Skeletal muscle satellite cell (primary cell): ENCODE results near the gene MAML2.
"Not testable (repeated sequence)": the region's sequence is repeated elsewhere in the genome, so short reads cannot be mapped to it uniquely, and the experiment has no call there.

Experiments used
- H3K27me3 ChIP-seq: 2 replicates; pipeline ENCODE4 v1.7.0; 2013; ENCODE audit warnings: low read length; ENCODE audit not compliant: control insufficient read depth, insufficient read depth
- H3K36me3 ChIP-seq: 2 replicates; pipeline ENCODE4 v1.7.0; 2013; ENCODE audit warnings: mild to moderate bottlenecking, control low read depth, low read length; ENCODE audit not compliant: insufficient read depth
- H3K4me1 ChIP-seq: 2 replicates; pipeline ENCODE4 v1.7.0; 2013; ENCODE audit warnings: low read length; ENCODE audit not compliant: control insufficient read depth, insufficient read depth
- H3K4me2 ChIP-seq: 2 replicates; pipeline ENCODE4 v1.7.0; 2013; ENCODE audit warnings: mild to moderate bottlenecking, low read length
- H3K4me3 ChIP-seq: 2 replicates; pipeline ENCODE4 v1.7.0; 2013; ENCODE audit warnings: low read length
- H3K9ac ChIP-seq: 2 replicates; pipeline ENCODE4 v1.7.0; 2013; ENCODE audit warnings: mild to moderate bottlenecking, low read depth, low read length, moderate library complexity
- H3K9me3 ChIP-seq: replicated peaks from 2 replicates; pipeline ENCODE4 v1.7.0; 2013; ENCODE audit warnings: mild to moderate bottlenecking, control low read depth, low read length

Gene MAML2

GRCh38 chr11:96275801-96276594, 67.0 kb downstream of the MAML2 start:
- H3K9me3 ChIP-seq: no peaks in the 10 kb centered on the region
- no peaks in the 10 kb centered on the region for H3K27me3 ChIP-seq
- peaks cover 14% of the 10 kb centered on the region for H3K36me3 ChIP-seq
- H3K4me1 ChIP-seq: peaks cover 40% of the 10 kb centered on the region
- H3K9ac ChIP-seq: no peak overlapping the region
- H3K4me2 ChIP-seq: no peak overlapping the region
- no peak overlapping the region for H3K4me3 ChIP-seq

GRCh38 chr11:96273507-96273906, 69.5 kb downstream of the MAML2 start:
- Histone ChIP-seq H3K4me1 (peaks cover 16% of the 10 kb centered on the region), H3K4me2 (no peak overlapping the region), H3K36me3 (peaks cover 18% of the 10 kb centered on the region), H3K9ac (no peak overlapping the region), H3K4me3 (no peak overlapping the region), H3K9me3 (no peaks in the 10 kb centered on the region), H3K27me3 (no peaks in the 10 kb centered on the region)

GRCh38 chr11:96272529-96273222, 70.3 kb downstream of the MAML2 start:
- Histone ChIP-seq H3K27me3 (no peaks in the 10 kb centered on the region), H3K4me1 (peaks cover 12% of the 10 kb centered on the region), H3K9me3 (no peaks in the 10 kb centered on the region), H3K4me3 (no peak overlapping the region), H3K36me3 (peaks cover 14% of the 10 kb centered on the region), H3K9ac (peak overlapping the region; percentile 1), H3K4me2 (no peak overlapping the region)

GRCh38 chr11:96271777-96272176, 71.2 kb downstream of the MAML2 start:
- peaks cover 21% of the 10 kb centered on the region for H3K4me1 ChIP-seq

GRCh38 chr11:96271352-96271751, 71.6 kb downstream of the MAML2 start:
- not testable (repeated sequence) for H3K36me3 ChIP-seq, H3K4me3 ChIP-seq, H3K27me3 ChIP-seq, H3K4me2 ChIP-seq, H3K9ac ChIP-seq, H3K9me3 ChIP-seq
- peaks cover 21% of the 10 kb centered on the region for H3K4me1 ChIP-seq

More at GRCh38 chr11:96271777-96272176, 71.2 kb downstream of the MAML2 start:
- H3K4me2 ChIP-seq: no peak overlapping the region
- no peaks in the 10 kb centered on the region for H3K27me3 ChIP-seq
- H3K4me3 ChIP-seq: no peak overlapping the region
- no peaks in the 10 kb centered on the region for H3K9me3 ChIP-seq
- no peak overlapping the region for H3K9ac ChIP-seq
- H3K36me3 ChIP-seq: peaks cover 10% of the 10 kb centered on the region

GRCh38 chr11:96268527-96268926, 74.5 kb downstream of the MAML2 start:
- H3K4me2 ChIP-seq, H3K27me3 ChIP-seq, H3K9me3 ChIP-seq, H3K4me3 ChIP-seq, H3K9ac ChIP-seq, H3K36me3 ChIP-seq: not testable (repeated sequence)
- H3K4me1 ChIP-seq: peaks cover 32% of the 10 kb centered on the region

- Histone ChIP-seq H3K9ac (no peak overlapping the region), H3K4me2 (peak overlapping the region; percentile 12), H3K36me3 (peaks cover 8% of the 10 kb centered on the region), H3K9me3 (no peaks in the 10 kb centered on the region), H3K27me3 (no peaks in the 10 kb centered on the region), H3K4me3 (no peak overlapping the region), H3K4me1 (peaks cover 40% of the 10 kb centered on the region)
These were observed 75.4 kb downstream of the MAML2 start for GRCh38 chr11:96267496-96268032.

- Histone ChIP-seq H3K4me2 (no peak overlapping the region), H3K9ac (no peak overlapping the region), H3K4me3 (no peak overlapping the region), H3K9me3 (no peaks in the 10 kb centered on the region), H3K27me3 (no peaks in the 10 kb centered on the region), H3K36me3 (peaks cover 7% of the 10 kb centered on the region), H3K4me1 (peaks cover 42% of the 10 kb centered on the region)
These were observed 75.9 kb downstream of the MAML2 start for GRCh38 chr11:96267001-96267495.

GRCh38 chr11:96265972-96266371, 77.0 kb downstream of the MAML2 start:
- H3K4me3 ChIP-seq: no peak overlapping the region
- peaks cover 4% of the 10 kb centered on the region for H3K36me3 ChIP-seq
- no peaks in the 10 kb centered on the region for H3K9me3 ChIP-seq
- no peak overlapping the region for H3K4me2 ChIP-seq
- H3K4me1 ChIP-seq: peaks cover 44% of the 10 kb centered on the region
- no peak overlapping the region for H3K9ac ChIP-seq
- no peaks in the 10 kb centered on the region for H3K27me3 ChIP-seq

GRCh38 chr11:96265220-96265737, 77.7 kb downstream of the MAML2 start:
- Histone ChIP-seq H3K9me3 (no peaks in the 10 kb centered on the region), H3K36me3 (no peaks in the 10 kb centered on the region), H3K4me1 (peaks cover 51% of the 10 kb centered on the region), H3K27me3 (no peaks in the 10 kb centered on the region), H3K9ac (no peak overlapping the region), H3K4me2 (no peak overlapping the region), H3K4me3 (no peak overlapping the region)

- Histone ChIP-seq H3K36me3 (no peaks in the 10 kb centered on the region), H3K4me2 (no peak overlapping the region), H3K9me3 (no peaks in the 10 kb centered on the region), H3K9ac (no peak overlapping the region), H3K27me3 (no peaks in the 10 kb centered on the region), H3K4me1 (peaks cover 60% of the 10 kb centered on the region), H3K4me3 (no peak overlapping the region)
These were observed 78.6 kb downstream of the MAML2 start for GRCh38 chr11:96264364-96264763.
